Measurements from ENCODE around the gene SPANXN5.
"Not testable (repeated sequence)": the region's sequence is repeated elsewhere in the genome, so short reads cannot be mapped to it uniquely, and the experiment has no call there.

SPANXN5 gene, protein sequence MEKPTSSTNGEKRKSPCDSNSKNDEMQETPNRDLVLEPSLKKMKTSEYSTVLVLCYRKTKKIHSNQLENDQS

DNA sequence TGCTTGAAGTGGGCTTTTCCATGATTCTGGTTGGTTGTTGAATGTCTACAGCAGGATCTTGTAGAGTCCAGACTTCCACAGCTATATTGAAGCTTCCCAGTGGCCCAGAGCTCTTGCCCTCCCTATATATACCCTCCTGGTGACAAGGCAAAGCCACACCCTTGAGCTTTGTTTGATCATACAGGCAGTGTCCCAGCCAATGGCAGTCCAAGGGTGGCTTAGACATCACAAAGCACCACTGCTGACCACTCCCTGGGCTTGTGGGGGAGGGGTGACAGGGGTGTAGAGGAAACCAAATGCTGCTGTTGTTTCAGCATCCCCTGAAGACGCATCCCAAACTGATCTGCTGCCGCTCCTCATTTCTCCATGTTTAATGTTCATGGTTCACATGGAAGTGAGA lies at the start of gene SPANXN5:
SPANXN5 (minus strand) TSS at position 101 of the 400 bp plus-strand sequence; CDS start at position 22, 79 bp downstream.
- not testable (repeated sequence) for DNase-seq (ENCODE audit: low spot score); H3K4me1 ChIP-seq (ENCODE audit: insufficient read depth, poor library complexity, severe bottlenecking); H3K27ac ChIP-seq (ENCODE audit: poor library complexity, severe bottlenecking); H3K4me3 ChIP-seq (ENCODE audit: severe bottlenecking); H3K36me3 ChIP-seq (ENCODE audit: low read depth); ATAC-seq (ENCODE audit: low read depth); H3K27me3 ChIP-seq (ENCODE audit: insufficient read depth, poor library complexity, severe bottlenecking); H3K9me3 ChIP-seq (ENCODE audit: severe bottlenecking)

- not testable (repeated sequence) for H3K4me1 ChIP-seq (ENCODE audit: insufficient read depth, poor library complexity, severe bottlenecking); ATAC-seq (ENCODE audit: low read depth); DNase-seq (ENCODE audit: low spot score); H3K36me3 ChIP-seq (ENCODE audit: low read depth); H3K27me3 ChIP-seq (ENCODE audit: insufficient read depth, poor library complexity, severe bottlenecking); H3K4me3 ChIP-seq (ENCODE audit: severe bottlenecking); H3K27ac ChIP-seq (ENCODE audit: poor library complexity, severe bottlenecking); H3K9me3 ChIP-seq (ENCODE audit: severe bottlenecking)
Measured at GRCh38 chrX:52843619-52844018, 46.4 kb upstream of the SPANXN5 start.

DNA sequence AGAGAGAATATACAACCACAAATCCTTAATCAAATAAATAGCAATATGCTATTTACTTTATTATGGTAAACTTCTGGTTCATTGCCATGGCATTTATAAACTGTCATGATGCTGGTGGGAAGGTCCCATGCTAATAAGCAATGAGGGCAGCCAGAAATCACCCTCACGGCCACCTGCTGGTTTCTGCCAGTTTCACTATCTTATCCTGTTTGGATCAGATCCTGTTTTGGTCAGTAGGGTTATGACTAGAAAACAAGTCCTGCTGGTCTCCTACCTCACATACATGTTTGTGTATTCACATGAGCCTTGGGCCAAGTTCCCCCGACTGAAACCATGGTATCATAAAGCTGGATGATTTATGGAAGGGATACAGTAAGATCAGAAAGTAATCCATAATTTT lies 41.9 kb upstream of the SPANXN5 start:
- ATAC-seq (ENCODE audit: low read depth): no peak
- Histone ChIP-seq H3K4me1 (ENCODE audit: insufficient read depth, poor library complexity, severe bottlenecking) (no peaks in the 10 kb centered on the region), H3K27ac (ENCODE audit: poor library complexity, severe bottlenecking) (no peak overlapping the region), H3K36me3 (ENCODE audit: low read depth) (no peaks in the 10 kb centered on the region), H3K4me3 (ENCODE audit: severe bottlenecking) (no peak overlapping the region), H3K9me3 (ENCODE audit: severe bottlenecking) (no peaks in the 10 kb centered on the region), H3K27me3 (ENCODE audit: insufficient read depth, poor library complexity, severe bottlenecking) (no peaks in the 10 kb centered on the region)
- no peak for TF ChIP-seq CTCF (IDR thresholded peaks at IDR 0.05; ENCODE audit: poor library complexity, severe bottlenecking)
- no peak for DNase-seq (ENCODE audit: low spot score)

- Histone ChIP-seq H3K4me3 (ENCODE audit: severe bottlenecking) (no peak overlapping the region), H3K27me3 (ENCODE audit: insufficient read depth, poor library complexity, severe bottlenecking) (no peaks in the 10 kb centered on the region), H3K27ac (ENCODE audit: poor library complexity, severe bottlenecking) (no peak overlapping the region), H3K4me1 (ENCODE audit: insufficient read depth, poor library complexity, severe bottlenecking) (no peaks in the 10 kb centered on the region), H3K36me3 (ENCODE audit: low read depth) (no peaks in the 10 kb centered on the region), H3K9me3 (ENCODE audit: severe bottlenecking) (no peaks in the 10 kb centered on the region)
- no peak for TF ChIP-seq CTCF (IDR thresholded peaks at IDR 0.05; ENCODE audit: poor library complexity, severe bottlenecking)
- ATAC-seq (ENCODE audit: low read depth): no peak
- no peak for DNase-seq (ENCODE audit: low spot score)
Measured at GRCh38 chrX:52830551-52830950, 33.3 kb upstream of the SPANXN5 start.

DNA sequence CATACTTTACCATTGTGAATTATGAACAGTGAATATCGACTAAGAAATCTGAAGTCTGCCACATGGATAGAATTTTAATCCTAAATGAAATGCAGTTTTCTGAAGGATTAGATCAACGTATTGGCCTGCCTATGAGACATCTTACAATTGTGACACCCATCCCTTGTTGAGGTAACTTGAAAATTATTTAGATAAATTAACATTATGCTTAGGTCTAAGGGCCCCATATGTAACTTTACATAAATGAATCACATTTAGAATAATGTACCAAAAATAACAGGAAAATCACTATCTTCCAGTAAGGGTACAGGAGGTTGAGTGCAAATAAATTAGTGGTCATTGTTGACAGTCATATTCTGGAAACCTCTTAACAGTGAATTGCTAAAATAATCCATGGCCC lies 27.4 kb upstream of the SPANXN5 start:
- no peak for TF ChIP-seq CTCF (IDR thresholded peaks at IDR 0.05; ENCODE audit: poor library complexity, severe bottlenecking)
- no peak overlapping the region for H3K4me3 ChIP-seq (ENCODE audit: severe bottlenecking)
- no peak for ATAC-seq (ENCODE audit: low read depth)
- H3K27me3 ChIP-seq (ENCODE audit: insufficient read depth, poor library complexity, severe bottlenecking): no peaks in the 10 kb centered on the region
- no peaks in the 10 kb centered on the region for H3K9me3 ChIP-seq (ENCODE audit: severe bottlenecking)
- no peak overlapping the region for H3K27ac ChIP-seq (ENCODE audit: poor library complexity, severe bottlenecking)
- no peak for DNase-seq (ENCODE audit: low spot score)
- H3K36me3 ChIP-seq (ENCODE audit: low read depth): no peaks in the 10 kb centered on the region
- no peaks in the 10 kb centered on the region for H3K4me1 ChIP-seq (ENCODE audit: insufficient read depth, poor library complexity, severe bottlenecking)

- no peak for ATAC-seq (ENCODE audit: low read depth)
- no peaks in the 10 kb centered on the region for H3K27me3 ChIP-seq (ENCODE audit: insufficient read depth, poor library complexity, severe bottlenecking)
Measured at GRCh38 chrX:52821079-52821760, 24.0 kb upstream of the SPANXN5 start.

More at GRCh38 chrX:52821079-52821760, 24.0 kb upstream of the SPANXN5 start:
- H3K36me3 ChIP-seq (ENCODE audit: low read depth): no peaks in the 10 kb centered on the region
- H3K27ac ChIP-seq (ENCODE audit: poor library complexity, severe bottlenecking): no peak overlapping the region
- no peak for TF ChIP-seq CTCF (IDR thresholded peaks at IDR 0.05; ENCODE audit: poor library complexity, severe bottlenecking)
- H3K9me3 ChIP-seq (ENCODE audit: severe bottlenecking): no peaks in the 10 kb centered on the region
- DNase-seq (ENCODE audit: low spot score): no peak
- H3K4me3 ChIP-seq (ENCODE audit: severe bottlenecking): no peak overlapping the region
- no peaks in the 10 kb centered on the region for H3K4me1 ChIP-seq (ENCODE audit: insufficient read depth, poor library complexity, severe bottlenecking)

All from RWPE2 (cell line).